ENCODE measurements around the gene CHD6.

GRCh38 chr20:41377275-41377674 lies 240.9 kb downstream of the CHD6 start:
- TF ChIP-seq POLR2AphosphoS5 (IDR thresholded peaks at IDR 0.05; ENCODE audit: low read depth), result no peak
- TF ChIP-seq CTCF (IDR thresholded peaks at IDR 0.05; ENCODE audit: insufficient read depth, low read length), result no peak
